ENCODE results near the gene SLC30A3.
"Not testable (repeated sequence)": the region's sequence is repeated elsewhere in the genome, so short reads cannot be mapped to it uniquely, and the experiment has no call there.

The SLC30A3 gene

DNA sequence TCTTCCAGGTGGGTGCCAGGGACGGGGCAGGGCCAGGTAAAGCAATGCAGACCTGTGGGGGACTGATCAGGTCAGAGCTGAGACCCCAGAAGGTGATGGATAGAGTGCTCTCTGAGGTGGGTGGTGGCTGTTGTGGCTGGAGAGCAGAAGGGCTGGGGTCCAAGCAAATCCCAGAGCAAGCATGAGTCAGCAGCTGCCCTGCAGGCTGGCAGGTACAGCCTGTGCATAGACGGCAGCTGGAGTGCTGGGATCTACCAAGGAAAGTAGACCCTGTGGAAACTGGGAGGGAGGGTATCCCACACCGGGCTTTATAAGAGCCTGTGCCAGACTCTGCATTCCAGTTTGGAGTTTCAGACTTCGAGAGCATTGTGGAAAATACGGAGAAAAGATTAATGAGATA, 20.0 kb upstream of the SLC30A3 start:
- no peak for DNase-seq

DNA sequence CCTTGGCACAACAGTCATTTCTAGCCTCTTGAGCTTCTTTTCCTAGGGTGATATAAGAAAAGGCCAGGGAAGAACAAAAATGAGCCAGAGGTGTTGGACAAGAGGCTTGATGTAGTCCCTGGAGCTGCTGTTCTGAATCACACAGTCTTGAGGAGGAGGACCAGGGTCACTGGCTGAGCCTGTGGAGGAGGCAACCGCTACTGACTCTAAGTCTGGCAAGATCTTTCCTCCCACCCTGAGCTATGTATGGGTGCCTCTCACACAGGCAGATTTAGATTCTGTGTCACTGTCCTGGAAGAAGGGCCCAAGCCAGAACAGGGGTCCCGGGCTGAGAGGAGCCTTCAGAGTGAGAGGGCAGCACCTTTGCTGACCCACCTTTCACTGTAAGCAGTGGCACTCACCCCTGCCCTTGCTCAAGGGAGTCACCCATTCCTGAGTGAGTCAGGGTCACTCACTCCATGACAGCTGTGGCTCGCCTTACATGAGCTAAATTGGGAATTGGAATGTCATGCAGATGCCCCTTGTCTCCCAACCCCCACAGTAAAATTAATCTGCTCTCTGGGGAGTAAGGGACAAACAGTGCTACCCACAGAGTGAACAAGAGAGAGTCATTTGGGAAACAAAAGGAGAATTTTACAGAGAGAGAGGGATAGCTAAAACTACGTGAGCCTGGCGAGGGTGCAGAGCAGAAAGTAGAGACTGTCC, 19.2 kb upstream of the SLC30A3 start, which contains the start of gene TRIM54:
Gene TRIM54 (plus strand): TSS at position 575 of the 705 bp plus-strand sequence. CDS start 303 bp downstream, outside the sequence.
- no peak for DNase-seq

DNA sequence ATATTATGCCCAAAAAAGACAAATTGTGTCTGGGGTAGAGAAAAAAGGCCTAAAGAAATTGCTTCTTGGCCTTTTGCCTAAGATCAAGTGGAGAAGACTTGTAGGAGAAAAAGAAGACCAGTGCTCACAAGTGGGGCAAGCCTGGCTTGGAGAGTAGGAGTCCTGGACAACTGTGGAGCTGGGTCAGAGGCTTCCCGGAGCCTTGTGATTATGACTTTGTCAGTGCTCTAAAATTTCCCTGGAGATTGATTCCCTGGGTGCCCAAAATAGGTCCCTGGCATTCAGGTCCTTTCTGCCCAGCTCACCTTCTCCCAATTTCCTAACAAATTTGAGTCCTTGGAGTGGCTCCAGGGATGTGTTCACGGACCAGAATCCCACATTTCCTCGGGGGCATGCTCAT, 18.6 kb upstream of the SLC30A3 start:
- no peak for DNase-seq

DNA sequence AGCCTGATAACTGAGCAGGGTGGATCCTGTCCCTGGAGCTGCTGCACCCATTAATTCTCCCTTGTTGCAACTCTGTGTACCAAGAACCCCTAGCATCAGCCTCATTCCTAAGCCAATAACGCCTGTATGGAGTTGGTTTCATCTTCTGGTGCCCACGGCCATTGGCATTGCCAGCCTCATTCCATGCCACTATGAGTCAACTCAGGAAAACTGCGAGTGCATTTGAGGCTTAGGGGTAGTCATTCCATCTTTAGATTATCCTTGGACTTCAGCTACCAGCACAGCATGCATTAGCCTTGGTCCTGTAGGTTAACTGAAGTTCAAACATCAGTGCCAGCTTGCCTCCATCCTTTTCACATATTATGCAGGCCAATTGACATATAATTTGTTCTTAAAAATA, 18.0 kb upstream of the SLC30A3 start:
- no peak for DNase-seq

DNA sequence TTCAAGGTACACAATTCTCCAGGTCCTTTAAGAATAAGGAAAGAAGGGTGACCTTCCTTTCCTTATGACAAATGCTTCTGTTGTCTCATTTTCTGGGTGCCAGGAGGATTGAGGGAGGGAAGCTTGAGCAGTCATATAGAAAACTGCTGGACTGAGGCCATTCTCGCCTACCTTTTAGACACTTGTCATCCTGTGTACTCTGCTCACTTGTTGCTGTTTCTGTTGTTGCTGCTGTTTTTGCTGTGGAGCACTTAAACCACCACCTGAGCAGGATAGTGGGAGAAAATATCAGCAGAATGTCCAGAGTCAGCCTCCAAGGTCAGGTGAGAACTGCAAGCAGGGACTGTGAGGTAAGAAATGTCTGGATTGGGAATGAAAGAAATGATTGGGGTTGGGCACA, 15.2 kb upstream of the SLC30A3 start:
- DNase-seq = no peak

DNA sequence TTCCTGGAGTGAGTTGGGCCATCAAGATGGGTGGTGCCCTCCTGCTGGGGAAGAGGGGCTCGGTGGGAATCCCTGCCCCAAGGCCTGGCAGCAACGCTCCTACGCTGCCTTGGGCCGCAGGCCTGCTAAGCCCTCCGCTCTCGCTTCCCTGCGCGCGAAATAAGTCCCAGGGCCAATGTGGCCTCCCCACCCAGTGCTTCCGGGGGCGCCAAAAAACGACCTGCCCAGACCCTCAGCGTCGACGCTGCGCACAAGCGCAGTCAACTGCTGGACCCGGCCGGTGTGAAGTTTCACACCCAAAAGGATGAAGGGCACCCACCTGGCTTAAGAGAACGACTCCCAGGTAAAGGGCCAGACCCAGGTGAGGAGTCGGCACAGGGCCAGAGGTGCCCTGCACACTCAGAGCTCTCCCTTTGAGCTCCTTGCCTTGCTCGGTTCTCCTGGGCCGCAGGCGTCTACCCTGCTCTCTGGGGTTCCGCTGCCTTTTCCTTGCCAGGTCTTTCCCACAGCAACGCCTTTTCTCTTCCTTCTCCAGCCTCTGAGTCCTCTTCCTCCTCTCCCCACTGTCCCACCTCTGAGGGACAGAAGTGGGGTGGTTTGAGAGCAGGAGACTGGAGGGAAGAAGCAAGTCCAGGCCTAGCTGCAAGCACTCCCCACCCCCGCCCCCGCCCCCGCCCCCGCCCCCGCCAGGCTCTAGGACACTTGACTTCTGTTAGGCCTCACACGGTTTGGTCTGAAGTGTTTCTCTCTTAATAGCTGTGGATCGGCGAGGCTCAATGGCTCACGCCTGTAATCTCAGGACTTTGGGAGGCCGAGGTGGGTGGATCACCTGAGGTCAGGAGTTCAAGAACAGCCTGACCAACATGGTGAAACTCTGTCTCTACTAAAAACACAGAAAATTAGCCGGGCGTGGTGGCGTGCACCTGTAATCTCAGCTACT, 12.6 kb upstream of the SLC30A3 start, which contains the start of gene DNAJC5G:
Gene DNAJC5G (plus strand): TSS at position 223 of the 940 bp plus-strand sequence. CDS start 1,296 bp downstream, outside the sequence.
- no peak for DNase-seq

DNA sequence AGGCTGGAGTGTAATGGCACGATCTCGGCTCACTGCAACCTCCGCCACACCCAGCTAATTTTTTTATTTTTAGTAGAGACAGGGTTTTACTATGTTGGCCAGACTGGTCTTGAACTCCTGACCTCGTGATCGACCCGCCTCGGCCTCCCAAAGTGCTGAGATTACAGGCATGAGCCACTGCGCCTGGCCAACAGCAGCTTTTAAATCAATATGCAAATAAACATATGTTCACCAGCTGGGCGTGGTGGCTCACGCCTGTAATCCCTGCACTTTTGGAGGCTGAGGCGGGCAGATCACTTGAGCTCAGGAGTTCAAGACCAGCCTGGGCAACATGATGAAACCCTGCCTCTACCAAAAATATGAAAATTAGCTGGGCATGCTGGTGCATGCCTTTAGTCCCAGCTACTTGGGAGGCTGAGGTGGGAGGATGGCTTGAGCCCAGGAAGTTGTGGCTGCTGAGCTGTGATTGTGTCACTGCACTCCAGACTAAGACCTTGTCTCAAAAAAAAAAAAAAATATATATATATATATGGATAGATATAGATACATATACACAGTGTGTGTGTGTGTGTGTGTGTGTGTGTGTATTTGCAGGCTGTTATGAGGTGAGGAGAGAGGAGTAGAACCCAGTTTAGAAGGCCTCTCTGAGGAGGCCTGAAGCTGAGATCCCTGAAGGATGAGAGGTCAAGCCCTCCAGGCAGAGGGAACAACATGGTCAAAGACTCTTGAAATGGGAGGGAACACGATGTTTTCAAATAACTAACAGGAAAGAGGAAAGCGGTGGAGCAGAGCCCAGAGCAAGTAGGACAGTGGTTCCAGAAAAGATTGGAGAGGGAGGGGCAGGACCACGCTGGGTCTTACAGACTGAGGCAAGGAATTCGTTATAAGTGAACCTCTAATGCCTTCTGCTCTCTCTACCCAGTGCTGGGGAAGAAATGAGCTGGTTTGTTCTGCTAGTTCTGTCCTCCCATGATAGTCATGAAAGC, 10.0 kb upstream of the SLC30A3 start:
- DNase-seq = not testable (repeated sequence)

DNA sequence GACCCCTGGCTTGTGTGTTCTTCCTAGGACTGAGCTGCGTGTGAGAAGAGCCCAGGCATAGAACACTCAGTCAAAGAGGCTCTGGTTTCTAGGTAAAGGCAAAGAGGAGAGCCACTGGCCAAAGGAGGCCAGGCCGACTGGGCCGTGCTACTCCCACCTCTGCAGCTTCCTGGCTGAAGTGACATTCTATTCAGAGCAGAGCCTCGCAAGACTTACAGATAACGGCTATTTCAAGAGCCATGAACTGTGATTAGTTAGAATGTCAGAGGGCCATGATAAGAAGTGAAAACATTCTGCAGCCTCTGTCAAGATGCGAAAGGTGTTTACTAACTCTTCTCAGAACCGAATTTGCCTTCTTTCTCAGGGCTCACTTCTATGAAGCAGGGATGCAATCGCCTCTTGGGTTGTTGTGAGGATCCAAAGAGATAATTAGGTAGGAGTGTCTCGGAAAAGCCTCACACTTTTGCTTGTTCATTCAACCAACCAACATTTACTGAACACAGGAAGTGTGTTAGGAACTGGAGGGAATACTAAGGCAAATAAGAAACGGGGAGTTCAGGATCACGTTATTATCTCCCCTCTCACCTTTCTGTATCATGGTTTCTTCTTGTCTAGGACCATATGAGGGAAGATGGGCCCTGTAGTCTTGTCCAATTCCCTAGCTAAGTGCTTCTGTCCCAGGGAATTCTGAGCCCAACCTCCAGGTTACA, 8.9 kb upstream of the SLC30A3 start:
- DNase-seq = no peak

DNA sequence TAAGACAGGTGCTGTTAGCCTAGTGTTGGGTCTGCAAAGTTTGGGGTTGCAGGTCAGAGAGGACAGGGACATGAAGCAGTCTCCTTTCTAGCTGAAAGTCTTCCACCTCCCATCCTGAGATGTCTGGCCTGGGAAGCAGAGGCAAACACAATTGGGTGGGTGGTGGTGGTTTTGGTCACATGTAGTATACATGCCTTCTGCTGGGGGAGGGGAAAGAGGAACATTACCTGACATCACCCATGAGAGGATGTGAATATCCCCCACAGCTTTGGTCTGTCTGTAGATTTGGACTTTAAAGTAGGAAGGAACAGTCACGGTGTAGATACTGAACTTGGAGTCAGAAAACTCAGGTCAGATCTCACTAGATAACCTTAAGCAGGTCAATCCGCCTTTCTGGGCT, 7.8 kb upstream of the SLC30A3 start:
- DNase-seq = no peak

DNA sequence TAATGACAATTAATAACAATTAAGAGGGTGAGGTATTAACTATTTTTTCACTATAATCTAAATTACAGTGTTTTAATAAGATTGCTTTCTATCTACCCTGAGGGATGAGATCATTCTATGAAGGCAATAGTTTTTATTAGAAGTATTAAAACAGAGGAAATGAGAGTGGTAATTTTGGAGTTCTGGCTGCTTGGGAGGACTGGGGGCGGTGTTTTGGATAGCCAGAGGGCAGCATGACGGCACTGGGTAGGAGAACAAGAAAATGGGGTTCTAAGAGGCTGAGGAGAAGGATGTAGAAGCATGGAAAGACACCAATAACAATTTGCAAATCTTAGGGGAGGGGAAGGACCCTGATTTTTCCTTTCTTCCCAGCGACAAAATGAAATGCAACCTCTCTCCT, 7.3 kb upstream of the SLC30A3 start:
- DNase-seq = no peak

DNA sequence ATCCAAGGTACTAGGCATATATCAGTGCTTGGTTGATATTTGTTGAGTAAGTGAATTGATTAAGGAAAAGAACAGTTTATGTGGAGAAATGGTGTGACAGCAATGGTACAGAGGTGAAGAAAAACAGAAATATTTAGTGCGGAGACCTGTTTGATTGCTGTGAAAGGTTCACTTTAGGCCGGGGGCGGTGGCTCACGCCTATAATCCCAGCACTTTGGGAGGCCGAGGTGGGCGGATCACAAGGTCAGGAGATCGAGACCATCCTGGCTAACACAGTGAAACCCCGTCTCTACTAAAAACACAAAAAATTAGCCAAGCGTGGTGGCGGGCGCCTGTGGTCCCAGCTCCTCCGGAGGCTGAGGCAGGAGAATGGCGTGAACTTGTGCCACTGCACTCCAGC, 5.4 kb upstream of the SLC30A3 start:
- not testable (repeated sequence) for DNase-seq

DNA sequence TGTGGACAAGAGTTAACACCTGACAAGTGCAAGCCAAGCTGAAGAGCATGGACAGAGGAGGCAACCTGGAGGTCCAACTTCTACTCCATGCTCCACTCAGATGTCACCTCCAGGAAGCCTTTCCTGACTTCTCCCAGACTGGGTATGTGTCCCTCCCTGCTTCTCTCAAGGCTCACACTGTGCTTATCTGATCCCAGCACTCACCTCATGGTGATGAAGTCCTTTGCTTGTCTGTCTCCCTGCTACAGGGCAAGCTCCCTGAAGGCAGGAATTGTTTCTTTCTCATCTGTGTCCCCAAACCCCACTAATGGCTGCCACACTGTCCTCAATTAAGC, 2.7 kb upstream of the SLC30A3 start:
- DNase-seq = no peak

DNA sequence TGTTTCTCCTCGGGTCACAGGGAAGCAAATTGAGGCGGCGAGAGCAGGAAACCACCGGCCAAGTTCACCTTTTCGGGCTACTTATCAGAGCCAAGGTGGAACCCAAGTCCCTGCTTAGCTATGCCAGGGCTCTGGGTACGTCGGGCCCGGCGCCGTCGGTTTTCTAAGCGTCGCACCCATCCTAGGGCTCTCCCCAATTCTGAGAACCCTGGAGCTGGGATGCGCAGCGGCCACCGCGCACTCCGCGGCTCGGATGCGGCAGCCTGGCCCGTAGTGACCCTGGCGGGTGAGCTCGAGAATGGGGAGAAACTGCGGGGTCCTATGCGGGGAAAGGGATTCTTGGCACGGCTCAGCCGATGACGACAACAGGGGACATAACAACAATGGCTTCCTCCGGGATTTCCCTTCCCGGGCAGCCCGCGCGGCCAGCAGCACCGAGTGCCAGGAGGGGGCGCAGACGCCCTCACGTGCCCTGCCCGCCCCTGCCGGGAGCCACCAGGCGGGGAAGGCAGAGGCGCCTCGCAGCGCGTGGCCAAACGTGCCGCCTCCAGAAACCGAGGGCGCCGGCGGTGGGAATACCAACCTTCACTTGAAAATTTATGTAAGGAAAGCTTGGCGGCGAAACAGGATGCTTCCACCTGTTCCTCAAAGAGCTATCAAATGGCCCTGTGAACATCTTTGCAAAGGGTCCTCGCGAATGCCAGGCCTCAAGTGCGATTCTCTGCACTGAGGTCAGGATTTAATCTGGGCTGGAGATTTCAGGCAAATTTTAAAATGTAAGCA, 2.1 kb upstream of the SLC30A3 start:
- peak; percentile 71 for DNase-seq

DNA sequence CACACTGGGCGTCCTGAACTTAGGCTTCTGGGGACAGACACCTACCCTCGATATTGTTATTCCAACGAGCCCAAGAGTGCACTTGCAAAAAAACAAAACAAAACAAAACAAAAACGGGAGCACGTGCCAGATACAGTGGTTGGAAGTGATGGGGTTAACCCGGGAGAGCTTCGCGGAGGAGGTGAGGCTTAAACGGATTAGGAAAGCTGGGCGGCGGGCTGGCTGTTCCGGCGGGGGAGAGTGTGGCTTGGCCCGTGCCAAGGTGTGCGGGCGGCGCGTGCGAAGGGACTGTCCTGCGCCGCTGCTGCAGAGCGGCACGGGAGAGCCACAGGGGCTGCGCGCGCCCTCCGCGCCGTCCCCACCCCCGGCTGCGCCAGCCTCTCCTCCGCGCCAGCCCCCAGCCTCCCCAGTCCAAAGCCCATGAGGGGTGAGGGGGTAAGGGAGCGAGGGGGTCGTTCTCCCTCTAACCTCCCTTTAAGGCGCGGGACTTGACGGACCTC, 1.5 kb upstream of the SLC30A3 start:
- no peak for DNase-seq

DNA sequence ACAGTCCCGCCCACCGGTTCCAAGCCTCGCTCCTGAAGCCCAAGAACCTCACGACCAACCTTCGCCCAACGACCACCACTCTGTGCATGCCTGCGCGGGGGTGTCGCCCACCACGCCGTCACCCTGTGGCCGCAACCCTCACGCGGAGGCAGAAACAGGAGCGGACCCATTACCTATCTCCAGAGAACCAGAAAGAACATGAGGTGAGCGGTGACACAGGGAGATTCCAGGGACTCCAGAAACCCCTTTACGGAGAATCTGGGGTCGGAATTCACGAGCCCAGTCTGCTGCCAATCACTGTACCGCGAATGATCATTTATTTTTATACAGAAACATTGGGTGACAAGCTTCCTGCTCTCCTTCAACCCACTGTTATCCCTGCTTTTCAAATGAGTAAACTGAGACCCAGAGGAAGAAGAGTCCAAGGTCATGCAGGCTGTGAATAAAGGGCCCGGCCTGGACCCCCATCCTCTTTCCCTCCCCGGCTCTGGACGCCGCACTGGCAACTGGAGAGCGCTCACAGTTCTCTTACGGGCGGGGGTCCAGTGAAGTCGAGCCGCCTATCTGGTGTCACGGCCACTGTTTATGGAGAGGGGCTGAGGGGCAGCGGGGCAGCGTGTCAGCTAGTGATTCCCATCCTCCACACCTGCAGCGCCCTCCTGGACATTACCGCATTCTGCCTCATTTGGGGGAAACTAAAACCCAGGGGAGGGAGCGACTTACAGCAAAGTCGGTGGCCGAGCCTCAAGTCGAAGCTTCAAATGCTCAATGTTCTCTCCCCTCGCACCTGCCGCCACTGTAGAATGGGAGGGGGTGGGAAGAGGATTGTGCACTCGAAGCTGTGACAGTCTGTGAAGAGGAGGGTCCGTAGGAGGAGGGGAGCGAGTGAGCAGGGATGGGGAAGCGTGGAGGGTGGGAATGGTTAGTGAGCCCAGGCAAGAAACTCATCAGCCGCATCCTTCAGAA, 723 bp upstream of the SLC30A3 start:
- no peak for DNase-seq

DNA sequence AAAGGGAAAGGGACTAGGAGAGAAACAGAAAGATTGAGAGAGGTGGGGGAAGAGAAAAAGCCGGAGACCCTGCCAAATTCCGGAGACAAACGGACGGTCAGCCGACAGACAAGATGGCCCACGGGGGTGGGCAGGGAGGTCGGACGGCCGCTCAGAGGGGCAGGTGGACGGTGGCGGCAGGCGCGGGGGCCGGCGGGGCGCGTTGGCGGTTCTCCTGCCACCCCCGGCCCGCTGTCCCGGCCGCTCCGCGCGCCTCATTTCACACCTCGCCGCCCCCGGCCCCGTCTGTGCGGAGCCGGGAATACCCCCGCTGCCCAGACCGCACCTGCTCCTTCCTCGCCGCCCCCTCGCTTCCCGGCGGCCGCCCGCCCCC, 935 bp downstream of the SLC30A3 start:
- DNase-seq = no peak

DNA sequence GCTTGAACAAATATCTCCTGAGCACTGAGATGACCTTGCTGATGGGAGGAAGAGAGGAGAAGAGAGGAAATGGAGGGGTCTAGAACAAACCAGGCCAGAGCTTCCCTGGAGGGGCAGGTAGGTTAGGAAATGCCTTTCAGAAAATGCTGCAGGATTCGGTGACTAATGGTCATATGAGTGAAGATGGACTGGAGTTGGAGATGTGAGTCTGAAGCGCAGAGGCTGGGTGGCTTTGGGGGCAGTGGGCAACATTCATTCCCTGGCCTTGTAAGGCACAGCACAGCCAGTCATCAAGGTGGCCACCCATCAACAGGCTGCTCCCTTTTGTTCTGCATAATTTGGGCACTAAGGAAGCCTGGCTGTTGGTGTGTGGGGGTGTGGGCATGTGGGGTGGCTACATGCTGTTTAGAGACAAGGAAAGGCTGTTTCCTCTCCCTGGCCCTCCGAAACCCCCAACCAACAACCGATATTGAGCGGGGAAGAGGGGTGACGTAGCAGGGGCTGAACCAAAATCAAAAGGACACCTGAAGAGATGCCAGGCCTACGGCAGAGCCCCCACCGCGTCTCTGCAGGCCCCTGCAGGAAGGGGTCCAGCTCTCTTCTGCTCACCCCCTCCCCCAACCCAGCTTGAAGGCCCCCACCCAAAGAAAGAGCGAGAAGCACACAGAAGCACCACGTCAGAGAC, 1.5 kb downstream of the SLC30A3 start:
- no peak for DNase-seq

DNA sequence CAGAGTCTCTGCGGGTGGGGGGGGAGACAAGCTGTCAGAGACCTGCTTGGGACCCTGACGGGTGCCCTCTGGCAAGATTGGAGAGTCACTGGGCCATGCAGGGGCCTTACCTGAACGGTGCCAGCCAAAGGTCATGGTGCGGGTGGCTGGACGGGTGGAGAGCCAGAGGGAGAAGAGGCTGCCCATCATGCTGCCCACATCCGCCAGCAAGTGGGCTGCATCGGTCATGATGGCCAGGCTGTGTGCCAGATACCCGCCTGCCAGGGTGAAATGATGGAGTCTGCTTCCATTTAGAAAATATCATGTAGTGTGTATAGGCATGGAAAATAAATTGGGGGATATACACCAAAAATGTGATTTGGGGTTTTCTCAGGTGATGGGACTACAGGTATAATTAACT, 4.8 kb downstream of the SLC30A3 start:
- no peak for DNase-seq

DNA sequence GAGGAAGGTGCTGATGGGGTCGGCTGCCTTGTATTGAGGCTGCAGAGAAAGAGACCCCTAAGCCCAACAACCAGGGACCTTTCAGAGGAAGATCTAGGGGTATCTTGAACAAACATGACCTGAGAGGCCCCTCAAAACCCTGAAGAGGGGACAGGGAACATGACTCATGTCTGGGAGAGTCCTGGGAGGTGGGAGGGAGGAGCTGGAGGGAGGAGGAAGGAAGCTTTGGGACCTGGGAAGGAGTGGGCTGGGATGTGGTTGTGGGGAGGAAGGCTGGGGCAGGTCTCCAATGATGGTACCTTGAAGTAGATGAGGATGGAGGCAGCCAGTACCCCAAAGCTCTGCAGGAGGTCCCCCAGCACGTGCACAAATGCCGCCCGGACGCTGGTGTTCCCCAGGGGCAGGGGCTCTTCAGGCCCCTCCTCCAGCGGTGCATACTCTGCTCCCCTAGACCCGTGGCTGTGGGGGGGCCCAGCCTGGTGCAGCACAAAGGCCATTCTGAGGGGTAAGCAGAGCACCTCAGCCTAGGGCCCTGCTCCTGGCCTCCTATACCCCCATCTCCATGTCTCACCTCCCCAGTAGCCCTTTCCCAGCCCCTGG, 5.9 kb downstream of the SLC30A3 start:
- no peak for DNase-seq

All from NCI-H510A (cell line).